Measurements from ENCODE around the gene ZFAND3.
"Not testable (repeated sequence)": the region's sequence is repeated elsewhere in the genome, so short reads cannot be mapped to it uniquely, and the experiment has no call there.

ZFAND3 gene

DNA sequence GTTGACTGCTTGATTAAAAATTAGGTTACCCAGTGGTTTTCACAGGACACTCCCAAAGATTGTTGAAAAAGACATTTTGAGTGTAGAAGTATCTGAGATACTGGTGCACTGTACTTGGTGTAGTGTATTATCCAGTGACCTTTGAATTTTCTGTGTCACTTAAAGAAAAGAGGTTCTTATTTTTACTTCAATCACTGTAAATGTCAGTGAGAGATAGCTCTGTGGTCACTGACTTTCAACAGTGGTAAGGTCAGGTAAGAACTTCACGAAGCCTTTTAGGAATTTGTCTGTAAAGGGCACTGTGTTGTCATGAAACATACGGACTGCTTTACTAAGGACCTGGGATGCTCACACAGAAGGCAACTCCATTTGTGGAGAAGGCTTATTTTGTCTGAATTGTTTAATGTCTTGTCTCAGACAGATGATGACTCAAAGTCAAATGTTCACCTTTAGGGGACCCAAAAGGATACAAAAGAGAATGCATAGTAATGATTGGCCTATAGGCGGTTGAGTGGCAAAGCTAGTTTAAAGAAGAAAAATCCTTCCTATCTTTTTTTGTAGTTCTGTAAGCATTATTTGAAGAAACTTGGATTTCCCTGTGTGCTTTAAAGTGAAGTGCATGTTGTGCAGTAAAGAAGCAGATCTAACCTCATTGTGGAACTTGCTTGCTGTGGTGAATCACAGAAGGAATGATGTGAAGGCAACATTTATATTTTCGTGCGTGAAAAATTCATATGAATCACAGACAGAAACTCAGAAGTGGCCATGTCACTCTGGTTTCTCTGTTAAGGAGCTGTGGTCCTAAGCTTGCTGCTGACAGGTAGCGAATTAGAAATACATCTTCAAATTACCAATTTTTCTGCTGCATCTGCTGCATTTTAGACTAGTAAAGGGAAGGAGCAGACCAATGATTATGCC, 47.3 kb downstream of the ZFAND3 start:
- no peak for DNase-seq

DNA sequence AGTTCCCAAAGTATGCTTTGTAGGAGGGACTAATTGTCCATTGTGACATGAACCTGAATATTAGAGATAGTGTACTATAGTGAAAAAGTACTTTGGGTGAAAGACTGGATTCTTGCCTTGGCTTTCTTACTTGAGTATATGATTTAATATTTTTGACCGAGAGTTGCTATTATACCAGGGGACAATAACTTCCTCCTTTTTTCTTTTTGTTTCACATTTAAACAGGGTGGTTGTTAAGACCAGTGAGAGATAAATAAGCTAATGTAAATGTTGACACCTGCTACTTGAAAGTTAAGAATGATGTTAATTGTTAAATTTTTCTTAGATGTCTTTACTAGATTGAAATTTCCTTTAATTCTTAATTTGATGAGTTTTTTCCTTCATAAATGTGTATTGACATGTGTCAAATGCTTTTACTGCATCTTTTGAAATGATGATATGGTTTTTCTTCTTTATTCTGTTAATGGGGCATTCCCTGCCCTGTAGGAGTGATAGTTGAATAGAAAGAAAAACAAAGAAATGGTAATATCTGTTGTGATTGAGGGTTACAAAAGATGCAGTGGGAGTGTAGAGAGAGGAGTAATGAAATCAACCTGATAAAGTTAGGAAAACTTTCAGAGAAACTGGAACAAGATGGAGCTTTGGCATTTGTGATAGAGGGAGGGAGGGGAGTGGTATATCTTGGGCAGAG, 48.4 kb downstream of the ZFAND3 start:
- no peak for DNase-seq

DNA sequence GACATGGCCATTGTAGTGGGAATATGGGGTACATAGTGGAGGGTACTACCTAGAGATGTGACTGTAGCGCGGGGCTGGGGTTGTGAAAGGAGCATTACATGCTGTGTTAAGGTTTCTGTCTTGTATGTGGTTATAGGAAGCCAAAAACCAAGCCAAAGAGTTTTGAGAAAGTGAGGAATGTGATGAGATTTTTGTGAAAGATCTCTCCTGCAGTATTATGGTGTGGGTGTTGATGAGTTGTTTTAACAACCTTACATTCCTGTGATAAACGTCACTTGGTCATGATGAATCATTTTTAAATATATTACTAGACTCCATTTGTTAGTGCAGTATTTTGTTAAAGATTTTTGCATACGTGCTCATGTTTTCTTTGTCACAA, 48.9 kb downstream of the ZFAND3 start:
- DNase-seq = no peak

DNA sequence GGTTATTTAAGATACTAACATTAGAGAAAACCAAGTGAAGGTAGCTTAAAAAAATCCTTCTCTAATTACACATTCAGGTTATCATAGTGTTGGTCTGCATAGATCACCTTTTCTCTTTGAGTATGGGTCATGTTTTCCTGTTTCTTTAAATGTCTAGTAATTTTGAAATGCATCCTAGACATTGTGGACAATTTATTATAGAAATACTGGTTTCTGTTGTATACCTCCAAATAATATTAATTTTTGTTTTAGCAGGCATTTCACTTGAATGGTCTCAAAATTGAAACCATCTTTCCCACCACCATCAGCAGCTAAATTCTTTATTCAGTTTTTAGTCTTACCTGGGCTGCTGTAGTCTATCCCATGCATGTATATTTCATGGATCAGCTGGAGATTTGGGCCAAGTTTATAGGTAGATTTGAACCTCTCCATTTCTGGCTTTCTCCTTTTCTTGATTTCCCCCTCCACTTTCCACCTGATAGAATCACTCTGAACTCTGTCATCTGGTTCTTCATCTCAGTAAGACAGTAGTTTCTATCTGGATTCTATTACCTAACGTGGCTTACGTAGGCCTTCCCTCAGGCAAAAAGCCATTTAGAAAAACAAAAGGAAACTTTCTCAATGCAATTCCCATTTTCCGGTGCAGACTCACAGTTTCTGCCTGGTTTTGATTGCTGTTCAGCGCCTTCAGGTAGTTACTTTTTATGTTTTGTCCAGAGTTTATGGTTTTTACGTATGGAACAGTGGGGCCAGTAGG, 52.3 kb downstream of the ZFAND3 start:
- DNase-seq = no peak

DNA sequence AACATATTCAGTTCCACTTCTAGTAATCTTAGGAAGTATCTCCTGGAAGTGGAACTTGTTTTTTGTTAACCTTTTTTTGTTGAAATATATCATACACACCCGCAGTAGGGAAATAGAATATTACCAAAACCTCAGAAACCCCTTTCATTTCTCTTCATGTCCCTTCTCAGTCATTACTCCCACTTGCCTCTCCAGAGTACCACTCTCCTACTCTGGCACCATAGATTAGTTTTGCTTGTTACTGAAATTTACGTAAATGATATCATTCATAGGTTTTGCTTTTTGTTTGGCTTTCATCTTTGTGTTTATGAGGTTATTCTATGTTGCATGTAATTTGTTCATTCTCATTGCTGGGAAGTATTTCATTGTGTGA, 52.8 kb downstream of the ZFAND3 start:
- no peak for DNase-seq

- DNase-seq = no peak
Observed at GRCh38 chr6:37874726-37875125, 55.2 kb downstream of the ZFAND3 start.

- DNase-seq = no peak
Observed at GRCh38 chr6:37875561-37876309, 56.2 kb downstream of the ZFAND3 start.

GRCh38 chr6:37876843-37877242, 57.3 kb downstream of the ZFAND3 start:
- DNase-seq = no peak

DNA sequence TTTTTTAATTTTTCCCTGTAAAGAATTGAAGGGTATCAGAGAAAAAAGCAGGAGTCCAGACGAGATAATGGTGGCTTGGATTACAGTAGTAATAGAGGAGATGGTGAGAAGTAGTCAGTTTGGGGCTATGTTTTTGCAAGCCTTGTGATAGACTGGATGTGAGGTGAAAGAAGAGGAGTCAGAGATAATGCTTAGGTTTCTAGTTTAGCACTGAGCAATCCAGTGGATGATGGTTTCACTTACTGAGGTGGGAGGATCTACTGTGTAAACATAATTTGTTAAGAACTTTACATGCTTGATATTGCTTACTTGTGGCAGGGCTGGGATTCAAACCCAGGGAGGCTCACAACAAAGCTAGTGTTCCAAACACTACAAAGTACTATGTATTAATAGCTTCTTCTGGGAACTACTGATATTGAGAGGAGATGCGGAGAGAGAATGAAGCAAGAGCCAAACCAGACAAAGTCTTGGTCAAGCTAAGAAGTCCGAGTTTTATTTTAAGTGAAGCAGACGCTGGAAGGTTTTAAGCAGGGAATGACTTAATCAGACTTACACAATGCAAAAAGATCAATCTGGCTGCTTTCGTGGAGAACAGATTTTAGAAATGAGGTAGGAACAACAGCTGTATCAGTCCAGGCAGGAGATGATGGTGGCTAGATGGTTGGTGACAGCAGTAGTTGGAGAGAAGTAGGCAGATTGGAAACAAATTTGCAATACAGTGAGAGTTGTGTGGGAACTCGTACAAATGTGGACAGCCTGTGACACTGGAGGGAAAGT, 58.0 kb downstream of the ZFAND3 start:
- DNase-seq = no peak

DNA sequence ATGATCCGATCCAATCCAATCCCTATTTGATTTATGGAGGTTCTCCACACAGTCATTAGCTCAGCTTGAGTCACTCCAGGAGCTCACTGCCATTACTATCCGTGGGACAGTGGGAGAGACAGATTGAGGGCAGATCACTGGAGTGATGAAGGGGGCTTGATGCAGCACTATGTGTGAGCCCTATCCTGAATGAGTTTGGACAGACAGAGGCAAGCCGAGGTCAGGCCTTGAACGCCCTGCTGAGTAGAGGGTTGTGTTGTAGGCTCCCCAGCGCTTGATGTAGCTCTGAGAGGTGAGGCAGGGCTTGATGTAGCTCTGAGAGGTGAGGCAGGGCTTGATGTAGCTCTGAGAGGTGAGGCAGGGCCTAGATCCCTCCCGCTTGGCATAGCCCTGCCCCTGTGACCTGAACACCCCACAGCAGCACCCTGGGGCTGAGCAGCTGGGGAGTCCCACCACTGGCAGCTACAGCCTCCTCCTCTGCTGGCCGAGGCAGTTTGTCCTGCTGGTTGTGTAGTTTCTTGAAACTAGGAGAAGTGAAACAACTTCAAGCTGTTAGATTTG, 58.7 kb downstream of the ZFAND3 start:
- no peak for DNase-seq

- DNase-seq = not testable (repeated sequence)
Observed at GRCh38 chr6:37880602-37881001, 61.1 kb downstream of the ZFAND3 start.

DNA sequence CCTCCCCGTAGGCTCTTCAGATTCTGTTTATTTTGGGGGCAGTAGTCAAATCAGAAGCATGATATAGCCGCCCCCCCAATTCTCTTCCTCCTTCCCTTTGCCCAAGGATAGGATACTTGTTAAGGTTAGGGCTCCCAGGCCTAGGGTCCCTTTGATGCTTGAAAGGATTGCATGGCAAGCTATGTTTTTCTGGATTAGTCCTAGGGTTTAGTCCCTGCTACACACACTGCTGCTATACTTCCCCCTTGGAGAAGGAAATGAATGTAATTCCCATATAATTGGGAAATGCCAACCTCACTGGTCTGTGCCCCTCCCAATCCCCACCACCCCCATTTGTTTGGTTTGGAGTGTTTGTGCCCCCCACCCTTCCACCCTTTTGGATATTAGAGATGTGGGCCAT, 62.8 kb downstream of the ZFAND3 start:
- no peak for DNase-seq

DNA sequence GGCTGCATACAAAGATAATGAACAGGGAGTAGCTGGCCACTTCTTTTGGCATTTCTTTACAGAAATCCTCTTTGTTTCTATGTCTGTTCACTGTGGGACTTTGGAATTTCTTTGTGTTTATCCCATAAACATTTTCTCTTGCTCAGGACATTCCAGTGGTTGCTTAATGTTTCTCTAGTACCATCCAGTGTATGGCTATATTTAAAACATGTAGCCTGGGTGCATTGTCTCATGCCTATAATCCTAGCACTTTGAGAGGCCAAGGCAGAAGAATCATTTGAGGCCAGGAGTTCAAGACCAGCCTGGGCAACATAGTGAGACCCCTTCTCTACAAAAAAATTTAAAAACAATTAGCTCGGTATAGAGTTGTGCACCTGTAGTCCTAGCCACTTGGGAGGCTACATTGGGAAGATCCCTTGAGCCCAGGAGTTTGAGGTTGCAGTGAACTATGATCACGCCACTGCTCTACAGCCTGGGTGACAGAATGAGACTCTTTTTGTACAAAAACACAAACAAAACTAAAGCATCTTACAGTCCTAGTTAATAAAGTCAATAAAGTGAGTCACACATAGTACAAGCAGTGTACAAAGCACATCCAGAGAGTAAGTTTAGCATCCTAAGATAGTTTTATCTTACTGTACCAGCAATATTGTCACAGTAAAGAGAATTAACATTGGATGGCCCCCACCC, 63.3 kb downstream of the ZFAND3 start:
- no peak for DNase-seq

GRCh38 chr6:37884548-37884947, 65.0 kb downstream of the ZFAND3 start:
- no peak for DNase-seq

GRCh38 chr6:37889051-37889450, 69.5 kb downstream of the ZFAND3 start:
- DNase-seq = no peak

- DNase-seq = no peak
Observed at GRCh38 chr6:37889486-37889885, 70.0 kb downstream of the ZFAND3 start.

GRCh38 chr6:37891072-37891471, 71.5 kb downstream of the ZFAND3 start:
- no peak for DNase-seq

DNA sequence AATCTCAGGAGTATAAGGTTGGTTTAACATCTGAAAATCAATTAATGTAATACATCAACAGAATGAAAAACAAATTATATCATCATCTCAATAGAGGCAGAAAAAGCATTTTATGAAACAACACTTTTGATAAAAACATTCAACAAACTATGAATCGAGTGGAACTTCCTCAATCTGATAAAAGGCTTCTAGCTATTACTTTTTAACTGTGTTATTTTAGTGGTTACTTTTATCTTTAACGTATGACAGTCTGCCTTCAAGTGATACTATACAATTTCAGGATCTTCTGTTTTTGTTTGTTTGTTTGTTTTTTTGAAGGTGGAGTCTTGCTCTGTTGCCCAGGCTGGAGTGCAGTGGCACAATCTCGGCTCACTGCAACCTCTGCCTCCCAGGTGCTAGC, 73.7 kb downstream of the ZFAND3 start:
- DNase-seq = no peak

GRCh38 chr6:37893734-37894133, 74.2 kb downstream of the ZFAND3 start:
- DNase-seq = not testable (repeated sequence)

DNA sequence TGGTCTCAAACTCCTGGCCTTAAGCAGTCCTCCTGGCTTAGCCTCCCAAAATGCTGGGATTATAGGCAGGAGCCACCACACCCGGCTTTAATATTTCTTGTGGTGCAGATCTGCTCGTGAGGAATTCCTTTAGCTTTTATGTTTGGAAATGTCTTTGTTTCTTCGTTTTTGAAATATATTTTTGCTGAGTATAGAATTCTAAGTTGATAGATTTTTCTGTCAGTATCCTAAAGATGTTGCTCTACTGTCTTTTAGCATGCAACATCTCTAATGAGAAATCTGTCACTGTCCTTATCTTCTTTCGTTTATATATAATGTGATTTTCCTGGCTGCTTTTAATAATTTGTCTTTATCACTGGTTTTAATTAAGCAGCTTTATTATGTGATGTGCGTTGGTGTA, 75.1 kb downstream of the ZFAND3 start:
- no peak for DNase-seq

GRCh38 chr6:37897321-37897720, 77.8 kb downstream of the ZFAND3 start:
- no peak for DNase-seq
